Osteocyte (in vitro differentiated cells): ENCODE measurements around the gene UBE2L3. TPM values are rescaled to one million over a fixed set of nuclear protein-coding genes. Genes with fewer than 3 reads are reported as not detected.

Experiments used
- DNase-seq: peaks from one replicate; pipeline ENCODE4 v3.0.0; 2021; ENCODE audit warnings: mixed read lengths; ENCODE audit not compliant: unreplicated experiment; ENCODE audit errors: extremely low spot score
- H3K27ac Mint-ChIP-seq: one replicate; pipeline ENCODE4 v1.8.0; 2021; ENCODE audit warnings: mild to moderate bottlenecking, mixed read lengths; ENCODE audit not compliant: unreplicated experiment
- H3K27me3 Mint-ChIP-seq: one replicate; pipeline ENCODE4 v1.8.0; 2021; ENCODE audit warnings: mixed read lengths; ENCODE audit not compliant: unreplicated experiment
- H3K36me3 Mint-ChIP-seq: one replicate; pipeline ENCODE4 v1.8.0; 2021; ENCODE audit warnings: mixed read lengths; ENCODE audit not compliant: unreplicated experiment
- H3K4me1 Mint-ChIP-seq: one replicate; pipeline ENCODE4 v1.8.0; 2021; ENCODE audit warnings: mixed read lengths; ENCODE audit not compliant: unreplicated experiment
- H3K4me3 Mint-ChIP-seq: one replicate; pipeline ENCODE4 v1.8.0; 2021; ENCODE audit warnings: mild to moderate bottlenecking, moderate library complexity, mixed read lengths; ENCODE audit not compliant: unreplicated experiment
- H3K9me3 Mint-ChIP-seq: one replicate; pipeline ENCODE4 v1.8.0; 2021; ENCODE audit warnings: mixed read lengths; ENCODE audit not compliant: unreplicated experiment
- CTCF ChIP-seq: fragments of 200-600 bp; sonication (generic); IDR thresholded peaks from 2 replicates; pipeline ENCODE4 v1.5.0; 2021; ENCODE audit warnings: antibody characterized with exemption, mild to moderate bottlenecking, moderate library complexity
- total RNA-seq: library from RNA; stranded (reverse); gene quantifications from 2 replicates; pipeline ENCODE4 v1.2.1, GENCODE V29; 2021

The UBE2L3 gene
- total RNA-seq, 1 donor from 2014 or later: 57.1 TPM

- Mint-ChIP-seq H3K27ac (no peak overlapping the region), H3K27me3 (no peaks in the 10 kb centered on the region), H3K9me3 (no peaks in the 10 kb centered on the region), H3K4me3 (no peak overlapping the region), H3K4me1 (peaks cover 21% of the 10 kb centered on the region), H3K36me3 (peaks cover 3% of the 10 kb centered on the region)
- no peak for TF ChIP-seq CTCF
- DNase-seq: no peak
Measured at GRCh38 chr22:21587803-21588611, 20.5 kb downstream of the UBE2L3 start.

DNA sequence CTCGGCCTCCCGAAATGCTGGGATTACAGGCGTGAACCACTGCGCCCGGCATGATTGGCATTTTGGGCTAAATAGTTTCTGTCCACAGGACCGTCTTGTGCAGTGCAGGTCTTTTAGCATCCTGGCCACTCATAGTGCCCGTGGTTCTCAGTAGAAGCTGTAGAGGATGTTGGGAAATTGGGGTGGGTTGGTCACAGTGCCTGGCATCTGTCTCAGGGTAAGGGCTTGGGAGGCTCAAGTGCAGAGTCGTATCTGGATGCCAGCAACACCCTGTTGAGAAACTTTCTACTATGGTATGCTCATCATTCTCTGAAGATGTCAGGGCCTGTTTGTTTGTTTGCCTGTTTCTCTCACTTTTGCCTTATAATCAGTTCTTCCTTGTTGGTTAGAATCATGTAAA lies 21.9 kb downstream of the UBE2L3 start:
- H3K36me3 Mint-ChIP-seq: peaks cover 16% of the 10 kb centered on the region
- H3K4me3 Mint-ChIP-seq: no peak overlapping the region
- no peak for TF ChIP-seq CTCF
- no peak overlapping the region for H3K27ac Mint-ChIP-seq
- peaks cover 18% of the 10 kb centered on the region for H3K4me1 Mint-ChIP-seq
- no peak for DNase-seq
- no peaks in the 10 kb centered on the region for H3K9me3 Mint-ChIP-seq
- H3K27me3 Mint-ChIP-seq: no peaks in the 10 kb centered on the region

DNA sequence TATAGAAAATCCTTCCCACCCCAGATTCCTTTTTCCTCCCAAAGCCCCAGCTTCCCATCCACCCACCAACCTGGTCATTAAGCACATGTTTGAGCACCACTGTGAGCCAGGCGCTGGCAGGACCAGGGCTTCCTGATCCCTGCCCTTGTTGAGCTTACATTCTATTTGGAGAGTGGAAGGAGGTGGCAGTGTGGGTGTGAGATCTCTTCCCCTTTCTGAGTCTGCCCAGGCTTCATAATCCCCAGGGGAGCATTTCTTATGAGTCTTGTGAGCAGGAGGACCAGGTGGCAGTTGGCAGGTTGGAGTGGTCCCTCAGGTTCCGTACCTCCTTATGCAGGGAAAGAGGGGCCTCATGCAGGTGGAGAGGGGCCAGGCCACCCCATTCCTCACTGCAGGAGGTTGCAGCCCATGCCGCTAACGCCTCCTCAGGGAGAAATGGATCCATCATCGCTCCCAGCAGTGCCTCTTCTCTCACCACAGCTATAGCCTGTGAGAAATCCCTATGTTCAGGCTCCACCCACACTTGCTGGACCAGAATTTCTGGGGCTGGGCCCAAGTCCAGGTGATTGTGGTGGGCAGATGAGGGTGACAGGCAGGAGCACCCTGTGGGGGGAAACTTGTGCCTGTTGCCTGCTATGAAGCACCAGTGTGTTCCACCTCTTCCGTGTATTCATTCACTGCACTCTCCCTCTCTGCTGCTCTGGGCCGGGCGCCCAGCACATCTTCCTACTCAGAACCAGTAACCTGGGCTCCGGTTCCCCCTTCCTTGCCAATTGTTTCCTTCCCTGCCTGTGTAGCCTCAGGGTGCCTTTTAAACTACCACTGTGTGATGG lies 23.5 kb downstream of the UBE2L3 start:
- Mint-ChIP-seq H3K27ac (peak overlapping the region; percentile 54), H3K4me1 (peaks cover 18% of the 10 kb centered on the region), H3K36me3 (peaks cover 27% of the 10 kb centered on the region), H3K4me3 (no peak overlapping the region), H3K27me3 (no peaks in the 10 kb centered on the region), H3K9me3 (no peaks in the 10 kb centered on the region)
- no peak for DNase-seq
- TF ChIP-seq CTCF: no peak

- Mint-ChIP-seq H3K27ac (no peak overlapping the region), H3K36me3 (peaks cover 28% of the 10 kb centered on the region), H3K9me3 (no peaks in the 10 kb centered on the region), H3K4me3 (no peak overlapping the region), H3K4me1 (peaks cover 18% of the 10 kb centered on the region), H3K27me3 (no peaks in the 10 kb centered on the region)
- DNase-seq: no peak
- no peak for TF ChIP-seq CTCF
Measured at GRCh38 chr22:21591695-21592094, 24.2 kb downstream of the UBE2L3 start.

GRCh38 chr22:21592422-21592821 lies 24.9 kb downstream of the UBE2L3 start:
- Mint-ChIP-seq H3K9me3 (no peaks in the 10 kb centered on the region), H3K27ac (no peak overlapping the region), H3K27me3 (no peaks in the 10 kb centered on the region), H3K4me1 (peaks cover 18% of the 10 kb centered on the region), H3K36me3 (peaks cover 30% of the 10 kb centered on the region), H3K4me3 (no peak overlapping the region)
- DNase-seq: no peak
- no peak for TF ChIP-seq CTCF
